Panc1 (cell line): Measurements from ENCODE around the gene ICE2. TPM values are rescaled to one million over a fixed set of nuclear protein-coding genes. Genes with fewer than 3 reads are reported as not detected.

ENCODE experiments used
- ATAC-seq: fragments of 200-7000 bp; cut with Tn5 transposase; 2 replicates; pipeline ENCODE4 v1.9.1; 2020; ENCODE audit warnings: mild to moderate bottlenecking, moderate library complexity
- BruUV-seq: library from RNA; stranded (reverse); fragments of 400-500 nt; replicated peaks from 2 replicates; lab custom pipeline; 2021; lab: Mats Ljungman, UMichigan
- CTCF ChIA-PET: fragments of 300-600 bp; sonication (Branson Sonifier 250); formaldehyde crosslinking; loops from one replicate; lab custom pipeline; 2022; ENCODE audit warnings: antibody characterized with exemption; lab: Charles Lee
- POLR2A ChIA-PET: fragments of 300-600 bp; sonication (Branson Sonifier 250); formaldehyde crosslinking; loops from one replicate; lab custom pipeline; 2022; ENCODE audit warnings: antibody characterized with exemption; lab: Charles Lee
- DNase-seq: peaks from one replicate; pipeline ENCODE4 v3.0.0-alpha.2; 2010; ENCODE audit warnings: low read depth, low spot score
- H3K27ac ChIP-seq: 2 replicates; pipeline ENCODE4 v1.5.1; 2011; ENCODE audit warnings: mild to moderate bottlenecking, low read length, inconsistent platforms
- H3K27me3 ChIP-seq: fragments of 200-500 bp; sonication (Bioruptor generic); 2 replicates; pipeline ENCODE4 v1.6.0; 2014; ENCODE audit warnings: low read length, inconsistent platforms; ENCODE audit not compliant: control insufficient read depth, insufficient read depth
- H3K36me3 ChIP-seq: fragments of 200-500 bp; sonication (Bioruptor generic); 2 replicates; pipeline ENCODE4 v1.5.1; 2014; ENCODE audit warnings: inconsistent platforms, mild to moderate bottlenecking, low read length, moderate library complexity; ENCODE audit not compliant: control insufficient read depth, insufficient read depth
- H3K4me1 ChIP-seq: 2 replicates; pipeline ENCODE4 v1.5.1; 2011; ENCODE audit warnings: inconsistent platforms, mild to moderate bottlenecking, low read length, moderate library complexity; ENCODE audit not compliant: control insufficient read depth, insufficient read depth
- H3K4me3 ChIP-seq, 2 experiments: 2 replicates each; pipeline ENCODE4 v1.5.1; 2011 to 2012; ENCODE audit warnings: low read depth in 2 of 2, low read length in 2 of 2, mild to moderate bottlenecking in 2 of 2, inconsistent platforms in 1 of 2, moderate library complexity in 1 of 2
- H3K9me3 ChIP-seq: fragments of 200-500 bp; sonication (Bioruptor generic); 2 replicates; pipeline ENCODE4 v1.5.1; 2014; ENCODE audit warnings: low read depth, mild to moderate bottlenecking, inconsistent platforms, low read length, moderate library complexity; ENCODE audit not compliant: control insufficient read depth, insufficient read depth
- CTCF ChIP-seq: fragments of 450-650 bp; IDR thresholded peaks from 2 replicates; pipeline ENCODE4 v1.5.1; 2017; ENCODE audit warnings: mild to moderate bottlenecking
- POLR2AphosphoS5 ChIP-seq: IDR thresholded peaks from 2 replicates; pipeline ENCODE4 v1.6.1; 2012; ENCODE audit warnings: mild to moderate bottlenecking, low read depth, low read length, moderate library complexity
- REST ChIP-seq, 2 experiments: IDR thresholded peaks; 2 replicates each; pipeline ENCODE4 v1.6.1; 2011 to 2012; ENCODE audit warnings: low read depth in 2 of 2, control low read depth in 1 of 2, low read length in 1 of 2, mild to moderate bottlenecking in 1 of 2, moderate library complexity in 1 of 2; ENCODE audit not compliant: insufficient read depth in 1 of 2
- SIN3A ChIP-seq: IDR thresholded peaks from 2 replicates; pipeline ENCODE4 v1.6.1; 2012; ENCODE audit warnings: low read depth, mild to moderate bottlenecking, low read length, moderate library complexity, borderline replicate concordance; ENCODE audit not compliant: insufficient read depth
- TCF7L2 ChIP-seq: IDR thresholded peaks from 2 replicates; pipeline ENCODE4 v1.6.1; 2011; ENCODE audit warnings: mild to moderate bottlenecking, low read depth, low read length, inconsistent platforms
- in situ Hi-C: cut with HindIII; loops from 2 replicates; pipeline ENCODE4 v1.10.0; 2016; ENCODE audit warnings: low sequenced_read_pairs, low pct_unique_long_range_greater_than_20kb
- intact Hi-C: fragments of 100-400 bp; cut with micrococcal nuclease; formaldehyde crosslinking; loops from one replicate; pipeline ENCODE4 v1.10.0; 2022; ENCODE audit not compliant: unreplicated experiment
- total RNA-seq: library from RNA; stranded (reverse); gene quantifications from one replicate; pipeline ENCODE4 v1.2.1, GENCODE V29; 2021; ENCODE audit not compliant: unreplicated experiment

Gene ICE2
- total RNA-seq, 1 experiment from 2014 or later: 66.2 TPM

GRCh38 chr15:60442031-60442650, 36.8 kb downstream of the ICE2 start:
- H3K36me3 ChIP-seq: peaks cover 4% of the 10 kb centered on the region; the same call in 1 of the 2 replicates
- CTCF ChIA-PET: no interaction called here
- no peaks in the 10 kb centered on the region for H3K9me3 ChIP-seq
- BruUV-seq: no TSS peak
- intact Hi-C loops: loop anchor here (10.0 kb wide), 1 partner anchor 77 kb away; no protein-coding TSS in a partner anchor
- in situ Hi-C loops: loop anchor here (5.0 kb wide), 1 partner anchor 80 kb away; no protein-coding TSS in a partner anchor
- peaks cover 14% of the 10 kb centered on the region for H3K4me1 ChIP-seq
- H3K27me3 ChIP-seq: no peaks in the 10 kb centered on the region
- no peak overlapping the region for H3K4me3 ChIP-seq
- no peak for ATAC-seq
- DNase-seq: no peak
- H3K27ac ChIP-seq: 0 out of 2 replicates have a peak overlapping the region, but pooled peaks have one; percentile 48
- POLR2A ChIA-PET: interaction anchor here (0.6 to 0.9 kb wide), 3 partner anchors 10 to 1143 kb away, joined by 3 to 18 read pairs (median 4); no protein-coding TSS in a partner anchor
- TF ChIP-seq CTCF (no peak), SIN3A (no peak), POLR2AphosphoS5 (no peak), REST (IDR thresholded peaks at IDR 0.05; ENCODE audit: insufficient read depth in 1 of 2, low read depth in 2 of 2, low read length in 1 of 2) (no peak), TCF7L2 (no peak)

- H3K4me3 ChIP-seq: no peak overlapping the region
- ATAC-seq (no peak), DNase-seq (no peak)
- intact Hi-C loops (loop anchor here (10.0 kb wide), 1 partner anchor 77 kb away; no protein-coding TSS in a partner anchor), in situ Hi-C loops (loop anchor here (5.0 kb wide), 1 partner anchor 79 kb away; no protein-coding TSS in a partner anchor)
- ChIA-PET POLR2A (interaction anchor here (0.7 to 0.9 kb wide), 3 partner anchors 30 to 1142 kb away, joined by 3 to 4 read pairs (median 3); no protein-coding TSS in a partner anchor), CTCF (no interaction called here)
- no TSS peak for BruUV-seq
- TF ChIP-seq REST (IDR thresholded peaks at IDR 0.05; ENCODE audit: insufficient read depth in 1 of 2, low read depth in 2 of 2, low read length in 1 of 2) (no peak), CTCF (no peak), POLR2AphosphoS5 (no peak), SIN3A (no peak), TCF7L2 (no peak)
- no peaks in the 10 kb centered on the region for H3K36me3 ChIP-seq
- H3K4me1 ChIP-seq: peaks cover 14% of the 10 kb centered on the region
- H3K27me3 ChIP-seq: no peaks in the 10 kb centered on the region
- H3K9me3 ChIP-seq: no peaks in the 10 kb centered on the region
- peak overlapping the region; percentile 30; the same call in 1 of the 2 replicates for H3K27ac ChIP-seq
Measured at GRCh38 chr15:60441331-60441730, 37.6 kb downstream of the ICE2 start.
